ENCODE data around the gene KCNJ10. TPM values are rescaled to one million over a fixed set of nuclear protein-coding genes. Genes with fewer than 3 reads are reported as not detected.

KCNJ10 gene
- total RNA-seq, 1 donor from 2014 or later: 0.12 TPM

GRCh38 chr1:159986531-159986930 lies 83.4 kb downstream of the KCNJ10 start:
- TF ChIP-seq, protein P1, sequence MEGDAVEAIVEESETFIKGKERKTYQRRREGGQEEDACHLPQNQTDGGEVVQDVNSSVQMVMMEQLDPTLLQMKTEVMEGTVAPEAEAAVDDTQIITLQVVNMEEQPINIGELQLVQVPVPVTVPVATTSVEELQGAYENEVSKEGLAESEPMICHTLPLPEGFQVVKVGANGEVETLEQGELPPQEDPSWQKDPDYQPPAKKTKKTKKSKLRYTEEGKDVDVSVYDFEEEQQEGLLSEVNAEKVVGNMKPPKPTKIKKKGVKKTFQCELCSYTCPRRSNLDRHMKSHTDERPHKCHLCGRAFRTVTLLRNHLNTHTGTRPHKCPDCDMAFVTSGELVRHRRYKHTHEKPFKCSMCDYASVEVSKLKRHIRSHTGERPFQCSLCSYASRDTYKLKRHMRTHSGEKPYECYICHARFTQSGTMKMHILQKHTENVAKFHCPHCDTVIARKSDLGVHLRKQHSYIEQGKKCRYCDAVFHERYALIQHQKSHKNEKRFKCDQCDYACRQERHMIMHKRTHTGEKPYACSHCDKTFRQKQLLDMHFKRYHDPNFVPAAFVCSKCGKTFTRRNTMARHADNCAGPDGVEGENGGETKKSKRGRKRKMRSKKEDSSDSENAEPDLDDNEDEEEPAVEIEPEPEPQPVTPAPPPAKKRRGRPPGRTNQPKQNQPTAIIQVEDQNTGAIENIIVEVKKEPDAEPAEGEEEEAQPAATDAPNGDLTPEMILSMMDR (IDR thresholded peaks at IDR 0.05; ENCODE audit: unreplicated experiment): no peak
- DNase-seq (ENCODE audit: low spot score, unreplicated experiment): no peak
- Mint-ChIP-seq H3K4me3 (ENCODE audit: low read depth) (no peak overlapping the region), H3K27me3 (peaks cover 9% of the 10 kb centered on the region), H3K36me3 (ENCODE audit: insufficient read depth) (no peaks in the 10 kb centered on the region), H3K27ac (no peak overlapping the region), H3K4me1 (ENCODE audit: low read depth) (peaks cover 5% of the 10 kb centered on the region), H3K9me3 (ENCODE audit: low read depth) (no peaks in the 10 kb centered on the region)

DNA sequence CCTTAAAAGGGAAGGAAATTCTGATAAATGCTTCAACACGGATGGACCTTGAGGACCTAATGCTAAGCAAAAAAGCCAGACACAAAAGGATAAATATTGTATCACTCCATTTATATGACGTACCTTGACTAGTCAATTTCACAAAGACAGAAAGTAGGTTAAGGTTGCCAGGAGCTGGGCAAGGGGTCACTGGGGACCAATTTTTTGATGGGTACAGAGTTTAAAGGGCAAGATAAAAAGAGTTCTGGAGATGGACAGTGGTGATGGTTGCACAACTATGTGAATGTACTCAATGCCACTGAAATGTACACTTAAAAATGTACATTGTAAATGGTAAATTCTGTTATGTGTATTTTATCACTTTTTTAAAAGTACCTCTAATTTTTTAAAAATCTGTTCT lies 83.9 kb downstream of the KCNJ10 start:
- H3K36me3 Mint-ChIP-seq (ENCODE audit: insufficient read depth): no peaks in the 10 kb centered on the region
- DNase-seq (ENCODE audit: low spot score, unreplicated experiment): no peak
- TF ChIP-seq, protein P1 (IDR thresholded peaks at IDR 0.05; ENCODE audit: unreplicated experiment): no peak
- H3K9me3 Mint-ChIP-seq (ENCODE audit: low read depth): no peaks in the 10 kb centered on the region
- peaks cover 5% of the 10 kb centered on the region for H3K4me1 Mint-ChIP-seq (ENCODE audit: low read depth)
- no peak overlapping the region for H3K4me3 Mint-ChIP-seq (ENCODE audit: low read depth)
- no peak overlapping the region for H3K27ac Mint-ChIP-seq
- peaks cover 9% of the 10 kb centered on the region for H3K27me3 Mint-ChIP-seq

- no peak for DNase-seq (ENCODE audit: low spot score, unreplicated experiment)
- Mint-ChIP-seq H3K36me3 (ENCODE audit: insufficient read depth) (no peaks in the 10 kb centered on the region), H3K27ac (no peak overlapping the region), H3K27me3 (peaks cover 12% of the 10 kb centered on the region), H3K4me1 (ENCODE audit: low read depth) (peaks cover 5% of the 10 kb centered on the region), H3K4me3 (ENCODE audit: low read depth) (no peak overlapping the region), H3K9me3 (ENCODE audit: low read depth) (no peaks in the 10 kb centered on the region)
- TF ChIP-seq, protein P1 (IDR thresholded peaks at IDR 0.05; ENCODE audit: unreplicated experiment): no peak
These were observed 84.5 kb downstream of the KCNJ10 start for GRCh38 chr1:159985473-159985872.

DNA sequence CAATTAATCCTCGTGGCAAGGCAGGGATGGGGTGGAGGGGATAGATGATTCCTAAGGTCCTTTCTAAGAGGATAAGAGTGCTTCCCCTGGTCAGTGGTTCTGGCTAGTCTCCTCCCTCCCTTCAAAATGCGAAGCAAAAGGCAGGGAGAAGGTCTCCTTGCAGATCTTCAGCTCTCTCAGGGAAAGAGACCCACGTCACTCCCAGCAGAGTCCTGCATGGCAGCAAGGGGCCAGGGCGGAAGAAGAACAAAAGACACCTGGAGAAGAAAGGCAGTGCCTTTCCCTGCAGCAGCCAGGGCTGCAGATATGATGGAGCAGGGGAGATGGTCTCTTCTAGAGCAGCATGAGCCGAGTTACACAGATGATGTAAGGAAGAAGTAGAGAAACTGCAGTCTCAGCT lies 86.3 kb downstream of the KCNJ10 start:
- H3K9me3 Mint-ChIP-seq (ENCODE audit: low read depth): no peaks in the 10 kb centered on the region
- H3K4me3 Mint-ChIP-seq (ENCODE audit: low read depth): no peak overlapping the region
- no peak overlapping the region for H3K27ac Mint-ChIP-seq
- no peak for DNase-seq (ENCODE audit: low spot score, unreplicated experiment)
- H3K36me3 Mint-ChIP-seq (ENCODE audit: insufficient read depth): no peaks in the 10 kb centered on the region
- peaks cover 24% of the 10 kb centered on the region for H3K27me3 Mint-ChIP-seq
- peaks cover 5% of the 10 kb centered on the region for H3K4me1 Mint-ChIP-seq (ENCODE audit: low read depth)
- TF ChIP-seq, protein P1 (IDR thresholded peaks at IDR 0.05; ENCODE audit: unreplicated experiment): no peak

GRCh38 chr1:159982280-159982679 lies 87.7 kb downstream of the KCNJ10 start:
- no peak overlapping the region for H3K4me3 Mint-ChIP-seq (ENCODE audit: low read depth)
- H3K4me1 Mint-ChIP-seq (ENCODE audit: low read depth): peaks cover 5% of the 10 kb centered on the region
- H3K27me3 Mint-ChIP-seq: peaks cover 27% of the 10 kb centered on the region
- TF ChIP-seq, protein P1 (IDR thresholded peaks at IDR 0.05; ENCODE audit: unreplicated experiment): no peak
- DNase-seq (ENCODE audit: low spot score, unreplicated experiment): no peak
- H3K27ac Mint-ChIP-seq: no peak overlapping the region
- no peaks in the 10 kb centered on the region for H3K36me3 Mint-ChIP-seq (ENCODE audit: insufficient read depth)
- H3K9me3 Mint-ChIP-seq (ENCODE audit: low read depth): no peaks in the 10 kb centered on the region
